GM08714 (cell line): ENCODE results near the gene CFAP99.

ENCODE experiments used
- H3K4me3 ChIP-seq: fragments of 200-500 bp; sonication (Bioruptor generic); 2 replicates; pipeline ENCODE4 v1.5.1; 2014; ENCODE audit warnings: mild to moderate bottlenecking, low read length, inconsistent platforms
- ZNF274 ChIP-seq: IDR thresholded peaks from 2 replicates; pipeline ENCODE4 v1.6.1; 2012; ENCODE audit warnings: mild to moderate bottlenecking, low read depth, low read length

The CFAP99 gene

GRCh38 chr4:2397596-2398379 is 21.0 kb upstream of the CFAP99 start:
- no peak overlapping the region for H3K4me3 ChIP-seq
- TF ChIP-seq ZNF274 = no peak

- no peak for TF ChIP-seq ZNF274
- no peak overlapping the region for H3K4me3 ChIP-seq
Observed at GRCh38 chr4:2399216-2399615, 19.5 kb upstream of the CFAP99 start.

- no peak for TF ChIP-seq ZNF274
- no peak overlapping the region for H3K4me3 ChIP-seq
Observed at GRCh38 chr4:2399631-2400190, 19.0 kb upstream of the CFAP99 start.

GRCh38 chr4:2400841-2401609 is 17.7 kb upstream of the CFAP99 start:
- H3K4me3 ChIP-seq = no peak overlapping the region
- no peak for TF ChIP-seq ZNF274

GRCh38 chr4:2401610-2401983 is 17.2 kb upstream of the CFAP99 start:
- no peak overlapping the region for H3K4me3 ChIP-seq
- TF ChIP-seq ZNF274 = no peak

DNA sequence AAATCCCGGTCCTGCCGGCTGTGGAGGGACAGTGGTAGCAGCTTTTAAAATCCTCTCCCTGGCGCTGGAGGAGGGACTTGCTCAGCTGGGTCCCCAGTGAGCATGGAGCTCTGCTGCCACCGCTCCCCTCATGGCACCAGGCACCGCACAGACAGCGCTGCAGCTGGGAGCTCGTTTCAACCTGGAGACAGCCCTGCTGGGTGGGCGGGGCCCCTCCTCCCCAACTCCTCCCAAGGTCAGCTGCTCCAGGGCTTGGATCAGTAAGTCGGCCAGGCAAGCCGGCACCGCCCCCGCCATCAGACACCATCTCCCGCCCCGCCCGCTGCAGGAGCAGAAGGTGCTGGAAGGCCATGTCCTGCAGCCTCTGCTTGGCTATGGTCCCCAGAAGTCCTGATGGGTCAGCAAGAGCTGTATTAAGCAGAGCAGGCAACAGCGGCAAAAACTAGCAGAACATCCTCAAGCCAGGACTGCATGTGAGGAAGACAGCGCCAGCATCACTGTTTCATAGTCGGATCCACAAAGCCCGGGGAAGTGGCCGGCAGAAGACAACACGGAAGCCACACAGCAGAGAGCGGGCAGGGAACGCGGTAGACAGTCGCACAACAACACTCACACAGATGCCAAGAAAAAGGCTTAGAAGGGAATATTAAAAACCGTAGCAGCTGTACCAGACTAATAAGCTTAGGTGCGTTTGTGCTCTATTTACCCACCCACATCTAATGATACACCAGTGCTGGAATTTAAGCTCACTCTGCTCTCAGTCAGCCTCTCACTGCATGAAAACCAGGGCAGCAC is 16.5 kb upstream of the CFAP99 start:
- no peak overlapping the region for H3K4me3 ChIP-seq

DNA sequence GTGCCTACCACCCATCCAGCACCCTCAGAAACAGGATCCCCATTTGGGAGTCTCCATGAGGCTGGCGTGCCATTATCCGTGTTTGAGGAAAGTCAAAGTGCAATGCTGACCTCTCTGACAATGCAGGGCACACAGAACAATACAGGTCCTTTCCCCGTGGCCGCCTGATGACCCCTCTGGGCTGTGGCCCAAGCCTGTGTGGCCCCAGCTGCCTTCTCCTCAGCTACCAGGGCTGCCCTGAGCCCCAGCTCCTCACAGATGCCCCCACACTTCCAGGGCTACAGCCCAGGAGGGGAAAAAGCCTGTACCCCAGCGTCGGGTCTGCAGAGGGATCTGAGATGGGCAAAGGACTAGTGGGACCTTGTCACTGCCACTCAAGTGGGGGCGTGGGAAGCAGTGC is 15.8 kb upstream of the CFAP99 start:
- no peak overlapping the region for H3K4me3 ChIP-seq
- TF ChIP-seq ZNF274 = no peak

More for the DNA sequence above, 16.5 kb upstream of the CFAP99 start:
- no peak for TF ChIP-seq ZNF274

DNA sequence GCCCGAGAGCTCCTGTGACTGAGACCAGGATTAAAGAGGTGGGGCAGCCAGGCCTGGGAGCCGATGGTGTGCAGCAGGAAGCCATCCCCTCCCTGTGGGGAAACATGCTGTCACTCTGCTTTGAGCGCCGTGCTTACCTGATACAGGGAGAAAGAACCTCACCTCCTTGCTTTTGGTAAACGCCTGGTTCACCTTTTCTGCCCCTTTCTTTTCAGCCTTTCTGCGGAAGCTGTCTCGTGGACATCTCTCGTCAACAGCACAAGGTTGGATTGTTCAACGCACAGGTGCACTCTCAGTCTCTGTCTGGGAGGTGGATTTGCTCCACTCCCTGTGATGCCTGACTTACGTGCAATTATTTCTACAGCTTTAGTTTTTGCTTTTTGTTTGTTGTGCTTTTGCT is 12.3 kb upstream of the CFAP99 start:
- H3K4me3 ChIP-seq = no peak overlapping the region
- TF ChIP-seq ZNF274 = no peak

DNA sequence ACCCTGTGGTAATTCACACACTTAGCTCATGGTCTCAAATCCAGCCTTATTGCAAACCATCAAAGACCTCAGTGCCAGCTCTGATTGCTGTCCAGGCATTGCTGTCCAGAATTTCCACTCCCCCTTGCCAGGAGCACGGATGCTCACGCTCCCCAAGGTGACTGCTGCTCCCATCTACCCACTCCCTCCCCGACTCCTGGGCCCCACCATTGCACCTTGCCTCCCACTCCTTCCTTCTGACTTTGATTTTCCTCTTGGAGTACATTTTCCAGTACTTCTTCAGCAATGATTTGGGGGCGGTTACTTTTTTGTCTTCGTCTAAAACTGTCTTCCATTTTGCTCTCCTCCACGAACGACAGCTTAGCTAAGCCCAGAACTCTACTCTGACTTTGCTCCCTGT is 11.8 kb upstream of the CFAP99 start:
- no peak overlapping the region for H3K4me3 ChIP-seq
- TF ChIP-seq ZNF274 = no peak

DNA sequence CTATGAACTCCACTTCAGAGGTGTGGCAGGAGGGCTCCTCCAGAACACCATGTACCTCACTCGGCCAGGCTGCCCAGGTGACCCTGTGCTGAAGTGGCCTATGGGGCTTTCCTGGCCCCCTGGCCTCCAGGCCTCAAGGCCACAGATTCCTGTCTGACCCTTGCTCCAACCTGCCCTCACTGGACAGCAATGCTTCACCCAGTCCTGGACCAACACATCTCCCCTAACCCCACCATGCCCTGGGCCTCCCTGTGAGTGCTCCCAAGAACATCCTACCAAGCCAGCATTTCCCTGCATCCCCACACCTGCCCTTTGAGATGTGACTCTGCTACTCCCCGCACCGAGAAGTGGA is 10.8 kb upstream of the CFAP99 start:
- TF ChIP-seq ZNF274 = no peak
- H3K4me3 ChIP-seq = no peak overlapping the region

DNA sequence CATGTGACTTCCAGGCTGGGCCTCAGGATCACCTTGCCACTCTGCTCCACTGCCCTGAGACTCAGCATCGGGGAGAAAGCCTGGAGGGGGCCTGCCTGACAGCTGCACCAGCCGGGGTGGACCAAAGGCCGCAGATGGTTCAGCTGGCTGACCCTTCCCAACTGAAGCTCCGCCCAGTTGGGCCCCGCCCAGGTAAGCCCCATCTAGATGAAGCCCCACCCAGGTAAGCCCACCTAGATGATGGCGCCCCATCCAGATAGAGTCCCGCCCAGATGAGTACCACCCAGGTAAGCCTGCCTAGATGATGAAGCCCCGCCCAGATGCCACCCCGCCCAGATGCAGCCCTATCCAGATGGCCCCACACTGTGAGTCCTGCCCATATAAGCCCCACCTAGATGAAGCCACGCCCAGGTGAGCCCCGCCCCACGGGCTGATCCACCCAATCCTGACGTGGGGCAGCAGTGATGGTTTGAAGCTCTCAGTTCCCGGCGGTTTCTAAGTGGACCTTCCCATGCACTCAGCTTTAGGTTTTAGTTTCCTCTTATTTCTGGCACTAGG is 10.3 kb upstream of the CFAP99 start:
- H3K4me3 ChIP-seq = no peak overlapping the region
- TF ChIP-seq ZNF274 = no peak

DNA sequence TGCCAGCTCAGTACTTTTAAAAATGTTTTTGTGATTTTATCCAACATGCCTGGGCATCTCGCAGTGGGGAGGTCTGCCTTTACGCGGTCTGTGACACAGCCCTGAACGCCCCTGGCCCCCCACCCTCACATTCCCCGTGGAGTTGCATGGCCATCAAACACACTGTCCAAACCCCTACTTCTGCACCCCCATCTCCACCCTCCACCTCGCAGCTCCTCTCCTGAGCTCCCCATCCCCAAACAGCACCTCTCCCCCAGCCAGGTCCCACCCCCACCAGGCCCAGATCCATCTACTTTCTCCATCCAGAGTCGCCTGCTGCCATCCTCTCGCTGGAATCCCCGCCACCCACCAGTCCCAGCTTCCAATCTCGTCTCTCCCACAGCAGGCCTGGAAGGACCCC is 9.8 kb upstream of the CFAP99 start:
- no peak for TF ChIP-seq ZNF274
- H3K4me3 ChIP-seq = no peak overlapping the region

DNA sequence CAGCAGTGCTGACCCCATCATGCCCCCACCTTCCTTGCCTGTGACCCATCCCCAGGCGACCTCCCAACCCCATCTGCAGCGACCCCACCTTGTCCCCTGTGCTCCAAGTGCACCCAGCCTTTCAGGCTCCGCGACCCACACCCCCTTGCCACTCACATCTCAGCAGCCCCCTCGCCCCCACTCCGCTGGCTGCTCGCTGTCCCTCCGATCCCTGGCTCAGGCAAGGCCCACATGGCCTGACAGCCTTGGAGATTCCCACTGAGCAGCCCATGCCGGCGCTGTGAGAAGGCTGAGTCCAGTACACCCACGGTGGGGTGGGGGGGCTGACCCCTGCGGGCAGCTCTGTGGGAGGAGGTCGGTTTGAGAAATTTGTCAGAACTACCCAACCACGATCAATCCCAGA is 9.4 kb upstream of the CFAP99 start:
- no peak overlapping the region for H3K4me3 ChIP-seq
- no peak for TF ChIP-seq ZNF274
